ENCODE results near the gene DCDC2B. TPM values are rescaled to one million over a fixed set of nuclear protein-coding genes. Genes with fewer than 3 reads are reported as not detected.
"Not testable (repeated sequence)": the region's sequence is repeated elsewhere in the genome, so short reads cannot be mapped to it uniquely, and the experiment has no call there.

DCDC2B gene
- polyA plus RNA-seq = not detected

DNA sequence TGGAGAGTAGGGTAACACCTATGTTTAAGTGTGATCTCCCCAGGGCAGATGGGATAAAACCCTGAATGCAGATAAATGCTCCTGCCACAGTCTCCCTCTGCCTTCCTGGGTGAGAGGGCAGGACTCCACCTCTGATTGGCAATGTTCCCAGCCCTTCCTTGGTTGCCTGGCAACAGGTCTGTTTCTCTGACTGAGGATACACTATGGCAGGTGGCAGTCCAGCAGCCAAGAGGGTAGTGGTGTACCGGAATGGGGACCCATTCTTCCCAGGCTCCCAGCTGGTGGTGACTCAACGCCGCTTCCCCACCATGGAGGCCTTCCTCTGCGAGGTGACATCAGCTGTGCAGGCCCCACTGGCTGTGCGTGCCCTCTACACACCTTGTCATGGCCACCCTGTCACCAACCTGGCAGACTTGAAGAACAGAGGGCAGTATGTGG, at the start of gene DCDC2B:
DCDC2B (plus strand) TSS at position 199 of the 438 bp plus-strand sequence; CDS start at position 204, 5 bp downstream.
- no peaks in the 10 kb centered on the region for H3K9me3 Mint-ChIP-seq
- H3K4me3 Mint-ChIP-seq = peak within 1 kb of the TSS in 3 of 4 donors; percentile 43 to 78 (median 46)
- H3K27me3 Mint-ChIP-seq = peaks cover 3% of the 10 kb centered on the region
- H3K36me3 Mint-ChIP-seq = peaks cover 2% of the 10 kb centered on the region
- H3K4me1 Mint-ChIP-seq = peaks cover 20 to 32% (median 20%) of the 10 kb centered on the region in 3 donors
- H3K27ac Mint-ChIP-seq = peak within 1 kb of the TSS; percentile 63 to 82 (median 69)

DNA sequence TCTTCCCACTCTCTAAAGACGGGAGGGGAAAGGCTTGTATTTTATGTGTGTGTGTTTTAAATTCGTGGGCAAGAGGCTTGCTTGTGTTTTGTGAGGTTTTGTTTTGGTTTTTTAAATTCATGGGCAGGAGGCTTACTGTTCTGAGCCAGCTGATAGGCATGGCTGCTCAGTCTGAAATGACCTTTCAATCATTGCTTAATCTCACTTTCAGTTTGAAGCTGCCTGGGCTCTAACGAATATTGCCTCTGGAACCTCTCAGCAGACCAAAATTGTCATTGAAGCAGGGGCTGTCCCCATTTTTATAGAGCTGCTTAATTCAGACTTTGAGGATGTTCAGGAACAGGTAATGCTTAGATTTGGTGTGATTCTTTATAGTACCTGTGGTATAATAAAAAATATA, 49.7 kb upstream of the DCDC2B start:
- no peak overlapping the region for H3K4me3 Mint-ChIP-seq
- no peaks in the 10 kb centered on the region for H3K27me3 Mint-ChIP-seq
- H3K27ac Mint-ChIP-seq = no peak overlapping the region
- H3K9me3 Mint-ChIP-seq = no peaks in the 10 kb centered on the region
- peaks cover 0 to 4% (median 1%) of the 10 kb centered on the region in 3 donors for H3K4me1 Mint-ChIP-seq
- peaks cover 9% of the 10 kb centered on the region for H3K36me3 Mint-ChIP-seq

GRCh38 chr1:32163405-32163804, 45.5 kb upstream of the DCDC2B start:
- Mint-ChIP-seq H3K36me3 (peaks cover 8% of the 10 kb centered on the region), H3K4me3 (no peak overlapping the region), H3K27ac (no peak overlapping the region), H3K27me3 (no peaks in the 10 kb centered on the region), H3K9me3 (no peaks in the 10 kb centered on the region), H3K4me1 (no peaks in the 10 kb centered on the region)

GRCh38 chr1:32165633-32166032, 43.3 kb upstream of the DCDC2B start:
- peak overlapping the region in 1 of 3 donors; percentile 46 for H3K27ac Mint-ChIP-seq
- H3K4me1 Mint-ChIP-seq, H3K9me3 Mint-ChIP-seq, H3K27me3 Mint-ChIP-seq, H3K36me3 Mint-ChIP-seq, H3K4me3 Mint-ChIP-seq: not testable (repeated sequence)

DNA sequence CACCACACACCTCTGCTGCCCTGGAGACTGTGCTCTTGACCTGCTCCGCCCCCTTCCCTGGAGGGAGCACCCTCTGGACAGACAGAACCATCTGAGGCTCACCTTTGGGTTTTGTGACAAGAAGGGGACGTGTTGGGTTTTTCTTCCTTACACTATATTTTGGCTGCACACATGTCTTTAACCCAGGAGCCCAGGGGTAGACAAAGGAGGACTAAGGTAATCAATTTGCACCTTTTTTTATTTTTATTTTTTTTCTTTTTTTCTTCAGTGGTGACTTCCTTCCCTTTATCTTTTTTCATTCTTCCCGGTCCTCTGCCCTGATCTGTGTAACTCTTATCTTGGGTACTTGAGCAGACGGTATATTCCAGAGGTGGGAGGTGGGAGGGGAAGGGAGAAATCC, 37.9 kb upstream of the DCDC2B start:
- H3K36me3 Mint-ChIP-seq = peaks cover 8% of the 10 kb centered on the region
- H3K4me1 Mint-ChIP-seq = peaks cover 0 to 1% (median 0%) of the 10 kb centered on the region in 3 donors
- no peaks in the 10 kb centered on the region for H3K27me3 Mint-ChIP-seq
- no peak overlapping the region for H3K4me3 Mint-ChIP-seq
- no peak overlapping the region for H3K27ac Mint-ChIP-seq
- H3K9me3 Mint-ChIP-seq = no peaks in the 10 kb centered on the region

DNA sequence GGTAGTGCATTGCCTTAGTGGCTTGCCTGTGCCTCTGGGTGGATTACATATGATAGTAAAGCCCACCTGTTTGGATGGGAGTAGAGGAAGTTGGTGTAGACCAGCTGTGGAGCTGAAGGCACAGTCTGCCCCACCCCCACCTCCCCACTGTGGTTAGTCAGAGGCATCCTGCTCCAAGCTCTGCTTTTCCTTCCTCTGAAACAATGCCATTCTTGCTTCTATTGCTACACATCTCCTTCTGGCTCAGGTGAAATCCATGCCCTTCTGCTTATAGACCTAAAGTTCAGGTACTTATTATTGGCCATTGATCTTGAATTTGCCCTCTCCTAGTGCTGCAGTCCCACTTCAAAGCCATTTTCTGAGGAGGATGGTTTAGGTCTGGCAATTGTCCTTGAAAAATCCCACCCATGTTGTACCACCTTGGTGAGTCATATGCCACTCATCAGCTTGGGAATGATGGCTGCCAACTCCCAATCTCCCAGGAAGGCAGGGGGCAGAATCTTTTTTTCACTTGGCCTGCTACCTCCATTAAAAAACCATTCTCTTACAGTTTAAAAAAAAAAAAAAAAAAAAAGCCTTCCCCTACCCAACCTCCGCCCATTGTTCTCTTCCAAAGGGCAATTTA, 36.2 kb upstream of the DCDC2B start:
- Mint-ChIP-seq H3K4me1 (peaks cover 0 to 1% (median 0%) of the 10 kb centered on the region in 3 donors), H3K27me3 (no peaks in the 10 kb centered on the region), H3K36me3 (peaks cover 6% of the 10 kb centered on the region), H3K27ac (peak overlapping the region in 1 of 3 donors; percentile 39), H3K9me3 (no peaks in the 10 kb centered on the region), H3K4me3 (peak overlapping the region in 1 of 4 donors; percentile 82)

- no peaks in the 10 kb centered on the region for H3K27me3 Mint-ChIP-seq
- no peaks in the 10 kb centered on the region for H3K9me3 Mint-ChIP-seq
- peaks cover 19 to 32% (median 20%) of the 10 kb centered on the region in 3 donors for H3K4me1 Mint-ChIP-seq
- peak overlapping the region; percentile 82 to 96 (median 94) for H3K4me3 Mint-ChIP-seq
- no peaks in the 10 kb centered on the region for H3K36me3 Mint-ChIP-seq
- peak overlapping the region in 2 of 3 donors; percentile 94 to 97 for H3K27ac Mint-ChIP-seq
Measured at GRCh38 chr1:32178380-32179192, 30.3 kb upstream of the DCDC2B start.

DNA sequence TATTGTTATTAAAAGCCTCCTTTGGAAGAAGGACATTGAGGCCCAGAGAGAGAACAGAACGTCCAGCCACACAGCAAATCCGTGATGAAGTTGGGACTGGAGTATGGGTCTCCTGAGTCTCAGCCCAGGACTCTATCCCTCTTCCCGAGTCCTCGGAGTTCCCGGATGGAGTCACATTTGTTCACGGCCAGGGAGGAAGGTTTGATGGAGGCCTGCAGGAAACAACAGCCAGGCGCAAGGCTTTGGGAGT, 29.8 kb upstream of the DCDC2B start:
- H3K27ac Mint-ChIP-seq = peak overlapping the region; percentile 94 to 99 (median 97)
- H3K27me3 Mint-ChIP-seq = no peaks in the 10 kb centered on the region
- H3K36me3 Mint-ChIP-seq = no peaks in the 10 kb centered on the region
- peak overlapping the region; percentile 82 to 96 (median 94) for H3K4me3 Mint-ChIP-seq
- peaks cover 19 to 35% (median 24%) of the 10 kb centered on the region in 3 donors for H3K4me1 Mint-ChIP-seq
- no peaks in the 10 kb centered on the region for H3K9me3 Mint-ChIP-seq

GRCh38 chr1:32179443-32180185, 29.3 kb upstream of the DCDC2B start, which contains the start of gene TXLNA:
TXLNA (plus strand) TSS chr1:32179675; CDS start chr1:32180346, 671 bp downstream.
- H3K9me3 Mint-ChIP-seq = no peaks in the 10 kb centered on the region
- H3K4me3 Mint-ChIP-seq = peak within 1 kb of the TSS; percentile 82 to 96 (median 94)
- no peaks in the 10 kb centered on the region for H3K36me3 Mint-ChIP-seq
- H3K4me1 Mint-ChIP-seq = peaks cover 19 to 36% (median 28%) of the 10 kb centered on the region in 3 donors
- no peaks in the 10 kb centered on the region for H3K27me3 Mint-ChIP-seq
- peak within 1 kb of the TSS; percentile 94 to 99 (median 97) for H3K27ac Mint-ChIP-seq

DNA sequence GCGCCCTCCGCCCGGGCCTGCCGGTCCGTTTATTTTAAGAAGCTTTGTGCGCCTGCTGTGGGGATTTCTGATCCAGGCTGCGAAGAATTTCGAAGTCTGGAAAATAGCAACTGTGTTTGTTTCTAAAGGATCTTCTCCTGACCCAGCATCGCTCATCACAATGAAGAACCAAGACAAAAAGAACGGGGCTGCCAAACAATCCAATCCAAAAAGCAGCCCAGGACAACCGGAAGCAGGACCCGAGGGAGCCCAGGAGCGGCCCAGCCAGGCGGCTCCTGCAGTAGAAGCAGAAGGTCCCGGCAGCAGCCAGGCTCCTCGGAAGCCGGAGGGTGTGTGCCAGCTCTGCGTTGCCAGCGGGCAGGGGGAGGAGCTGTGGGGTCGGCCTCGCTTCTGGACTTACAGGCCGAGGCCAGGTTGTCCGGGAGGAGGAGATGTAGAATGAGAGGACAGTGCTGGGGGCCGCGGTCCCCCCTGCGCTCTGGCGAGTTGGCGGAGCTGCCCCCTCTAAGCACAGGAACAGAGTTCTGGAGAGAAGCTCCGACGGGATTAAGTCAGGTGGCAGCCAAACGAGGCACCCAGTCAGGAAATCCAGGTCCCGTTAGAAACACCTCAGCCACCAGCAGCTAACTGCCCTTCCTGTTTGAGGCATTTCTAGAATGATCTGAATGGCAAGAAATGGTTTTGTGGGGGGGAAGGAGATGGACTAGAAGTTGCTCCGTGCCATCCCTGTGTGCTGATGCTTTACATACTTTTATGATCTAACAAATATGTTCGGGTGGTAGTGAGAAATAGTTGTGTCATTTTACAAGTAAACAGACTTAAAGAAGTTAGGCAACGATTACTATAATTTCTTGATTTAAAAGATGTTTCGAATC, 28.5 kb upstream of the DCDC2B start:
- peak overlapping the region; percentile 82 to 96 (median 94) for H3K4me3 Mint-ChIP-seq
- peak overlapping the region; percentile 94 to 99 (median 97) for H3K27ac Mint-ChIP-seq
- no peaks in the 10 kb centered on the region for H3K9me3 Mint-ChIP-seq
- H3K36me3 Mint-ChIP-seq = no peaks in the 10 kb centered on the region
- peaks cover 22 to 41% (median 33%) of the 10 kb centered on the region in 3 donors for H3K4me1 Mint-ChIP-seq
- no peaks in the 10 kb centered on the region for H3K27me3 Mint-ChIP-seq

- peak overlapping the region; percentile 82 to 96 (median 94) for H3K4me3 Mint-ChIP-seq
- H3K36me3 Mint-ChIP-seq = no peaks in the 10 kb centered on the region
- peaks cover 22 to 41% (median 34%) of the 10 kb centered on the region in 3 donors for H3K4me1 Mint-ChIP-seq
- no peaks in the 10 kb centered on the region for H3K9me3 Mint-ChIP-seq
- peak overlapping the region in 2 of 3 donors; percentile 94 to 99 for H3K27ac Mint-ChIP-seq
- H3K27me3 Mint-ChIP-seq = no peaks in the 10 kb centered on the region
Measured at GRCh38 chr1:32181065-32181464, 27.8 kb upstream of the DCDC2B start.

DNA sequence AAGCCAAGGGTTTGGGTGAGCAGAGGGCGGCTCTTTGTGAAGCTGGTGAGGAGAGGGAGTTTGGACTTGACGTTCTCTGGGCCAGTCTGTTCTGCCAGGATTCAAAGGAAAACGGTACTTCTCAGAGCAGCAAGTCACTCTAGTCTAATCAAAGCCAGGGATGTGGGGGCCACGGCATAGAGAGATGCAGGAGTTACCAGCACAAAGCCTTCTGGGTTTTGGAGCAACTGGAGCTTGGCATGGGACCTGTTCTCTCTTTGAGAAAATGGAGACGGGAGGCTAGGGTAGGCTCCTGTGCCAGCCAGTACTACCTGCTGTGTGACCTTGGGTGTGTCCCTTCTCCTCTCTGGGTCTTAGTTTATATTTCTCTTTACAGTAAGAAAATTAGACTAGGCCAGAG, 27.3 kb upstream of the DCDC2B start:
- Mint-ChIP-seq H3K4me3 (peak overlapping the region; percentile 48 to 96 (median 94)), H3K9me3 (no peaks in the 10 kb centered on the region), H3K4me1 (peaks cover 22 to 45% (median 39%) of the 10 kb centered on the region in 3 donors), H3K27me3 (no peaks in the 10 kb centered on the region), H3K27ac (no peak overlapping the region), H3K36me3 (no peaks in the 10 kb centered on the region)

- Mint-ChIP-seq H3K4me1 (peaks cover 22 to 45% (median 41%) of the 10 kb centered on the region in 3 donors), H3K4me3 (peak overlapping the region in 1 of 4 donors; percentile 36), H3K36me3 (no peaks in the 10 kb centered on the region), H3K9me3 (no peaks in the 10 kb centered on the region), H3K27ac (peak overlapping the region in 1 of 3 donors; percentile 82), H3K27me3 (no peaks in the 10 kb centered on the region)
Measured at GRCh38 chr1:32182060-32182459, 26.8 kb upstream of the DCDC2B start.

- Mint-ChIP-seq H3K27me3 (no peaks in the 10 kb centered on the region), H3K27ac (no peak overlapping the region), H3K4me1 (peaks cover 16 to 39% (median 32%) of the 10 kb centered on the region in 3 donors), H3K4me3 (peak overlapping the region in 2 of 4 donors; percentile 5 to 10), H3K36me3 (no peaks in the 10 kb centered on the region), H3K9me3 (no peaks in the 10 kb centered on the region)
Measured at GRCh38 chr1:32184650-32185049, 24.2 kb upstream of the DCDC2B start.
